Measurements from ENCODE around the gene MX1. TPM values are rescaled to one million over a fixed set of nuclear protein-coding genes. Genes with fewer than 3 reads are reported as not detected.
"Not testable (repeated sequence)": the region's sequence is repeated elsewhere in the genome, so short reads cannot be mapped to it uniquely, and the experiment has no call there.

MX1 gene
- total RNA-seq, 4 donors from 2014 or later, result 4.3 to 16.4 (median 8.5) TPM

GRCh38 chr21:41411449-41412089, 14.5 kb upstream of the MX1 start:
- no peak for TF ChIP-seq POLR2AphosphoS5 (IDR thresholded peaks at IDR 0.05)
- TF ChIP-seq, protein P1, sequence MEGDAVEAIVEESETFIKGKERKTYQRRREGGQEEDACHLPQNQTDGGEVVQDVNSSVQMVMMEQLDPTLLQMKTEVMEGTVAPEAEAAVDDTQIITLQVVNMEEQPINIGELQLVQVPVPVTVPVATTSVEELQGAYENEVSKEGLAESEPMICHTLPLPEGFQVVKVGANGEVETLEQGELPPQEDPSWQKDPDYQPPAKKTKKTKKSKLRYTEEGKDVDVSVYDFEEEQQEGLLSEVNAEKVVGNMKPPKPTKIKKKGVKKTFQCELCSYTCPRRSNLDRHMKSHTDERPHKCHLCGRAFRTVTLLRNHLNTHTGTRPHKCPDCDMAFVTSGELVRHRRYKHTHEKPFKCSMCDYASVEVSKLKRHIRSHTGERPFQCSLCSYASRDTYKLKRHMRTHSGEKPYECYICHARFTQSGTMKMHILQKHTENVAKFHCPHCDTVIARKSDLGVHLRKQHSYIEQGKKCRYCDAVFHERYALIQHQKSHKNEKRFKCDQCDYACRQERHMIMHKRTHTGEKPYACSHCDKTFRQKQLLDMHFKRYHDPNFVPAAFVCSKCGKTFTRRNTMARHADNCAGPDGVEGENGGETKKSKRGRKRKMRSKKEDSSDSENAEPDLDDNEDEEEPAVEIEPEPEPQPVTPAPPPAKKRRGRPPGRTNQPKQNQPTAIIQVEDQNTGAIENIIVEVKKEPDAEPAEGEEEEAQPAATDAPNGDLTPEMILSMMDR (IDR thresholded peaks at IDR 0.05), result no peak
- TF ChIP-seq EP300 (IDR thresholded peaks at IDR 0.05), result no peak
- no peak for TF ChIP-seq POLR2A (IDR thresholded peaks at IDR 0.05)
- Histone ChIP-seq H3K9me3 (no peaks in the 10 kb centered on the region), H3K36me3 (peaks cover 22% of the 10 kb centered on the region), H3K4me1 (peaks cover 6% of the 10 kb centered on the region), H3K4me3 (no peak overlapping the region), H3K27ac (no peak overlapping the region), H3K27me3 (no peaks in the 10 kb centered on the region)
- DNase-seq (ENCODE audit: low spot score in 2 of 2), result no peak
- WGBS, result 60% methylated on average over 5 of the region's 5 CpGs

- H3K27me3 ChIP-seq; H3K36me3 ChIP-seq; DNase-seq (ENCODE audit: low spot score in 2 of 2); H3K27ac ChIP-seq; H3K4me3 ChIP-seq; H3K9me3 ChIP-seq: not testable (repeated sequence)
- peaks cover 16% of the 10 kb centered on the region for H3K4me1 ChIP-seq
- 79% methylated on average over 2 of the region's 2 CpGs for WGBS
Measured at GRCh38 chr21:41417505-41417904, 8.5 kb upstream of the MX1 start.

DNA sequence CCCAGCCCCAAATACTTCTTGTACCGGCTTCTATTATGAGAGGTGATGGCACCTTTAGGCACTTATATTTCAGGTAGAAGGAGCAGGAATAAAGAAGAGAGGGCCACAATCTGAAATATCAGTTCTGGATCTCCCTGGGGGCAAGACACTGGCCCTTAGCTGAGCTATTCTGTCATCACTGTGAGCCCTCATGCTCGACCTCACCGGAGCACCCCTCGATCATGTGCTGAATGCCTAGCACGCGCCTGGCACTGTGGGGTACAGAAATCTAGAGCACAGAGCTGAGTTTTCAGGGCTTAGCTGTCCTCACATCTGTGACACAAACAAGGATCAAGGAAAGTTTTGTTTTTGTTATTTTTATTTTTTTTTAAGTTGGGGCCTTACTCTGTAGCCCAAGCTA, 7.6 kb upstream of the MX1 start:
- Histone ChIP-seq H3K4me3 (no peak overlapping the region), H3K27me3 (no peaks in the 10 kb centered on the region), H3K9me3 (no peaks in the 10 kb centered on the region), H3K36me3 (no peaks in the 10 kb centered on the region), H3K4me1 (peaks cover 16% of the 10 kb centered on the region), H3K27ac (no peak overlapping the region)
- DNase-seq (ENCODE audit: low spot score in 2 of 2), result no peak
- TF ChIP-seq, protein P1 (IDR thresholded peaks at IDR 0.05), result no peak
- TF ChIP-seq POLR2A (IDR thresholded peaks at IDR 0.05) (no peak), POLR2AphosphoS5 (IDR thresholded peaks at IDR 0.05) (no peak), EP300 (IDR thresholded peaks at IDR 0.05) (no peak)
- 89% methylated on average over 6 of the region's 6 CpGs for WGBS

- Histone ChIP-seq H3K27me3 (no peaks in the 10 kb centered on the region), H3K36me3 (no peaks in the 10 kb centered on the region), H3K9me3 (no peaks in the 10 kb centered on the region), H3K4me1 (peaks cover 16% of the 10 kb centered on the region), H3K4me3 (no peak overlapping the region), H3K27ac (no peak overlapping the region)
- WGBS, result 96% methylated on average over 11 of the region's 11 CpGs
- DNase-seq (ENCODE audit: low spot score in 2 of 2), result peak in 1 of 2 donors; percentile 47
- TF ChIP-seq EP300 (IDR thresholded peaks at IDR 0.05), result no peak
- no peak for TF ChIP-seq POLR2A (IDR thresholded peaks at IDR 0.05)
Measured at GRCh38 chr21:41418956-41419680, 6.9 kb upstream of the MX1 start.

- peak; percentile 91 for DNase-seq (ENCODE audit: low spot score in 2 of 2)
- H3K27ac ChIP-seq, result peak overlapping the region; percentile 75
- H3K4me3 ChIP-seq, result peak overlapping the region; percentile 51
- H3K4me1 ChIP-seq, result peaks cover 16% of the 10 kb centered on the region
- H3K9me3 ChIP-seq, result no peaks in the 10 kb centered on the region
- no peak for TF ChIP-seq POLR2AphosphoS5 (IDR thresholded peaks at IDR 0.05)
- TF ChIP-seq, protein P1 (IDR thresholded peaks at IDR 0.05), result no peak
- no peak for TF ChIP-seq POLR2A (IDR thresholded peaks at IDR 0.05)
- TF ChIP-seq EP300 (IDR thresholded peaks at IDR 0.05), result no peak
- no peaks in the 10 kb centered on the region for H3K36me3 ChIP-seq
- H3K27me3 ChIP-seq, result no peaks in the 10 kb centered on the region
- 9% methylated on average over 26 of the region's 54 CpGs for WGBS
Measured at GRCh38 chr21:41419921-41420862, 5.8 kb upstream of the MX1 start.

DNA sequence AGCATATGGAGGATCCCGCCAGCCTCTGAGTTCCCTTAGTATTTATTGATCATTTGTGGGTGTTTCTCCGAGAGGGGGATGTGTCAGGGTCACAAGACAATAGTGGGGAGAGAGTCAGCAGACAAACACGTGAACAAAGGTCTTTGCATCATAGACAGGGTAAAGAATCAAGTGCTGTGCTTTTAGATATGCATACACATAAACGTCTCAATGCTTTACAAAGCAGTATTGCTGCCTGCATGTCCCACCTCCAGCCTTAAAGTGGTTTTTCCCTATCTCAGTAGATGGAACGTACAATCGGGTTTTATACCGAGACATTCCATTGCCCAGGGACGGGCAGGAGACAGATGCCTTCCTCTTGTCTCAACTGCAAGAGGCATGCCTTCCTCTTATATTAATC, 5.0 kb upstream of the MX1 start:
- WGBS, result 25% methylated on average over 8 of the region's 8 CpGs
- DNase-seq (ENCODE audit: low spot score in 2 of 2); H3K9me3 ChIP-seq; H3K27me3 ChIP-seq; H3K36me3 ChIP-seq: not testable (repeated sequence)
- Histone ChIP-seq H3K27ac (peak overlapping the region; percentile 75), H3K4me3 (peak overlapping the region; percentile 51), H3K4me1 (peaks cover 20% of the 10 kb centered on the region)
